HG02610 (cell line): ENCODE results near the gene KCTD6.

Source experiments
- ATAC-seq: cut with Tn5 transposase; IDR thresholded peaks from one replicate; pipeline ENCODE4 v1.9.1; 2021; ENCODE audit warnings: mild to moderate bottlenecking, moderate library complexity; ENCODE audit not compliant: unreplicated experiment

The KCTD6 gene

GRCh38 chr3:58491506-58492402 is at the start of gene KCTD6:
TSS of gene KCTD6 (plus strand) at chr3:58492096. CDS start at chr3:58498756, 6,660 bp downstream.
- peak; percentile 89 for ATAC-seq

GRCh38 chr3:58452176-58452575 is 39.7 kb upstream of the KCTD6 start:
- no peak for ATAC-seq

- no peak for ATAC-seq
Observed at GRCh38 chr3:58459160-58459559, 32.7 kb upstream of the KCTD6 start.

- no peak for ATAC-seq
Observed at GRCh38 chr3:58462829-58463180, 29.1 kb upstream of the KCTD6 start.

- ATAC-seq, result peak; percentile 90
Observed at GRCh38 chr3:58463181-58463941, 28.5 kb upstream of the KCTD6 start.

GRCh38 chr3:58463942-58464271 is 28.0 kb upstream of the KCTD6 start:
- no peak for ATAC-seq

- no peak for ATAC-seq
Observed at GRCh38 chr3:58464866-58465265, 27.0 kb upstream of the KCTD6 start.

- no peak for ATAC-seq
Observed at GRCh38 chr3:58466899-58467563, 24.9 kb upstream of the KCTD6 start.

- ATAC-seq, result no peak
Observed at GRCh38 chr3:58469096-58469495, 22.8 kb upstream of the KCTD6 start.

GRCh38 chr3:58470363-58471024 is 21.4 kb upstream of the KCTD6 start:
- no peak for ATAC-seq

GRCh38 chr3:58471025-58471887 is 20.6 kb upstream of the KCTD6 start:
- peak; percentile 64 for ATAC-seq

GRCh38 chr3:58473275-58473674 is 18.6 kb upstream of the KCTD6 start:
- ATAC-seq, result no peak

GRCh38 chr3:58474348-58474911 is 17.5 kb upstream of the KCTD6 start:
- ATAC-seq, result no peak

- no peak for ATAC-seq
Observed at GRCh38 chr3:58474967-58475578, 16.8 kb upstream of the KCTD6 start.

- ATAC-seq, result no peak
Observed at GRCh38 chr3:58478781-58479180, 13.1 kb upstream of the KCTD6 start.

- ATAC-seq, result no peak
Observed at GRCh38 chr3:58480309-58480708, 11.6 kb upstream of the KCTD6 start.

- no peak for ATAC-seq
Observed at GRCh38 chr3:58482917-58483636, 8.8 kb upstream of the KCTD6 start.

- no peak for ATAC-seq
Observed at GRCh38 chr3:58484045-58484721, 7.7 kb upstream of the KCTD6 start.
